ENCODE results near the gene DIP2A.

DNA sequence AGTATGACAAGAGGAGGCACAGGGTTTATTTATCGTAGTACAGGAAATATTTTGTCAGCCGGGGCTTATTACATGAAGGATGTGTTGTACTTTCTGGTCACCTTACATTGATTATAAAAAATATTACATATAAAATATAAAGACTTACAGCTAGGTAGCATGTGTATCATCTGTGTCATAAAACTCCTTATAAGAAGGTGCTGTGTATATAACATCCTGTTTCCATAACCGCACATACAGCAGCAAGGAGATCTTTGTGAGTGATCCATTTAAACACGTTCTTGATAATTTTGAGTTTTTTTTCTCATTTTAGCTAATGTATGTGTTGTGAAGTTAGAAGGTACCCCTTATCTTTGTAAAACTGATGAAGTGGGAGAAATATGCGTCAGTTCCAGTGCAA is 86.1 kb downstream of the DIP2A start:
- TF ChIP-seq, protein P1, sequence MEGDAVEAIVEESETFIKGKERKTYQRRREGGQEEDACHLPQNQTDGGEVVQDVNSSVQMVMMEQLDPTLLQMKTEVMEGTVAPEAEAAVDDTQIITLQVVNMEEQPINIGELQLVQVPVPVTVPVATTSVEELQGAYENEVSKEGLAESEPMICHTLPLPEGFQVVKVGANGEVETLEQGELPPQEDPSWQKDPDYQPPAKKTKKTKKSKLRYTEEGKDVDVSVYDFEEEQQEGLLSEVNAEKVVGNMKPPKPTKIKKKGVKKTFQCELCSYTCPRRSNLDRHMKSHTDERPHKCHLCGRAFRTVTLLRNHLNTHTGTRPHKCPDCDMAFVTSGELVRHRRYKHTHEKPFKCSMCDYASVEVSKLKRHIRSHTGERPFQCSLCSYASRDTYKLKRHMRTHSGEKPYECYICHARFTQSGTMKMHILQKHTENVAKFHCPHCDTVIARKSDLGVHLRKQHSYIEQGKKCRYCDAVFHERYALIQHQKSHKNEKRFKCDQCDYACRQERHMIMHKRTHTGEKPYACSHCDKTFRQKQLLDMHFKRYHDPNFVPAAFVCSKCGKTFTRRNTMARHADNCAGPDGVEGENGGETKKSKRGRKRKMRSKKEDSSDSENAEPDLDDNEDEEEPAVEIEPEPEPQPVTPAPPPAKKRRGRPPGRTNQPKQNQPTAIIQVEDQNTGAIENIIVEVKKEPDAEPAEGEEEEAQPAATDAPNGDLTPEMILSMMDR (IDR thresholded peaks at IDR 0.05), result no peak
- TF ChIP-seq POLR2A (IDR thresholded peaks at IDR 0.05) (no peak), POLR2AphosphoS5 (IDR thresholded peaks at IDR 0.05) (no peak), EP300 (IDR thresholded peaks at IDR 0.05) (no peak)
